ENCODE measurements around the gene NBEA. TPM values are rescaled to one million over a fixed set of nuclear protein-coding genes. Genes with fewer than 3 reads are reported as not detected.

The NBEA gene
- total RNA-seq (2022; extraction: Qiagen RNA extraction; ENCODE audit: low read depth), result 1.2 to 2.4 TPM (median 1.7 TPM) in 5 replicates

GRCh38 chr13:34941835-34942731 lies at the start of gene NBEA:
TSS of gene NBEA (plus strand) at chr13:34942270. CDS start at chr13:34942821, 551 bp downstream.

DNA sequence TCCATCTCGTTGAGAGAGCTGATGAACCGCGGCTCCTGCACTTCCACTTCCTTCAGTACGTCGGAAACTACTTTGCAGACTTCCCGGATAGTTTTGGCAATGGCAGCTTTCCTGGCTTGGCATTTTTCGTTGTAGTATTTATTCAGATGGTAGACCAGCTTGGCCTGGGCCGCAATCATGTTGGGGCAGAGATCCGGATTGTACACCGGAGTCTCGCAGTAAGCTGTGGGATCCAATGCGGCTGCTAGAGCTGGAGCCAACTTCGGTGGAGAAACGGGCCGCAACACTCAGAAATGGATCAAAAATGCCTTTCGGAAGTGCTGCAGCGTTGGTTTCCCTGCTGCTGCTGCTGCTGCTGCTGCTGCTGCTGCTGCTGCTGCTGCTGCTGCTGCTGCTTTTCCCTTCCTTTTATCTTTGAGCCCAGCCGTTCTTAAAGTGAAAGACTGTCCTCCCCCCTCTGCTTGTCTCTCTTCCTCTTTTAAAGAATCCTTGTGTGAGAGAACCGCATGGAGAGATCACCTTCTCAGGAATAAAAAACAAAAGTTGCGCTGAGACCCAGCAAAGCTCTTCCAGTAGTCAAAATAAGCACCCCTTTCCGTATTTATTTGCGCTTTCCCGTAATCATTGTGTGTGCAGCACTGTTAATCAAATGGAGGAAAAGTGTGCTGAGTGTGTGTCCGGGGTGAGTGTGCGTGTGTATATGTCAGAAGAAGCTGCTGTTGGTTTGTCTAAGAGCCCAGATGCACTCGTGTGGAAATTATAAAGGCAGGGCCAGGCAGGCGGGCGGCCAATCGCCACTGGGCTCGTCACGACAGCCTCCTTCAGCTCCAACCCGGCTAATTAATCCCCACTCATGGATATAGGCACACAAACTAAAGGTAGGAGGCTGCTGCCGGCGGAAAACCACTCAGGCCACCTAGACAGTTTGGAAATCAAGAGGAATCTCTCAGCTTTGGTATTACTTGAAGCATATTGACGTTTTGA lies 534.2 kb downstream of the NBEA start, which contains the start of gene MAB21L1:
Gene MAB21L1, minus strand, starts transcription at position 730 of the 984 bp plus-strand sequence. Its CDS starts 551 bp downstream, at position 179.

